Esophagus (tissue), 2 donors: ENCODE data around the gene EGFL6. TPM values are rescaled to one million over a fixed set of nuclear protein-coding genes. Genes with fewer than 3 reads are reported as not detected.
"Not testable (repeated sequence)": the region's sequence is repeated elsewhere in the genome, so short reads cannot be mapped to it uniquely, and the experiment has no call there.

Source experiments
- H3K27ac ChIP-seq, 2 donors: one replicate each; pipeline ENCODE4 v1.5.1; 2013; ENCODE audit warnings: low read depth in 2 of 2, mild to moderate bottlenecking in 2 of 2, inconsistent platforms in 1 of 2, low read length in 1 of 2, moderate library complexity in 1 of 2
- H3K27me3 ChIP-seq, 2 donors: one replicate each; pipeline ENCODE4 v1.6.1; 2013; ENCODE audit warnings: low read length in 2 of 2, control low read depth in 1 of 2, mild to moderate bottlenecking in 1 of 2; ENCODE audit not compliant: insufficient read depth in 2 of 2, control insufficient read depth in 1 of 2
- H3K36me3 ChIP-seq, 2 donors: one replicate each; pipeline ENCODE4 v1.6.1; 2013; ENCODE audit warnings: low read length in 1 of 2; ENCODE audit not compliant: control insufficient read depth in 2 of 2, insufficient read depth in 2 of 2
- H3K4me1 ChIP-seq, 2 donors: one replicate each; pipeline ENCODE4 v1.6.1; 2013; ENCODE audit warnings: low read length in 1 of 2; ENCODE audit not compliant: control insufficient read depth in 2 of 2, insufficient read depth in 2 of 2
- H3K4me3 ChIP-seq, 2 donors: one replicate each; pipeline ENCODE4 v1.5.1; 2013; ENCODE audit warnings: low read length in 2 of 2, mild to moderate bottlenecking in 2 of 2, low read depth in 1 of 2, moderate library complexity in 1 of 2
- H3K9me3 ChIP-seq, 2 donors: one replicate each; pipeline ENCODE4 v1.6.1; 2013; ENCODE audit warnings: mild to moderate bottlenecking in 2 of 2, low read depth in 1 of 2, low read length in 1 of 2, moderate library complexity in 1 of 2; ENCODE audit not compliant: control insufficient read depth in 2 of 2, insufficient read depth in 1 of 2
- WGBS, 2 donors: extraction: QIAGEN DNeasy Blood & Tissue Kit; methylation state at CpG; one replicate each; pipeline ENCODE4 v1.1.7; 2013; 5-methylcytosine and 5-hydroxymethylcytosine counted together
- polyA plus RNA-seq, 2 donors: library from polyadenylated mRNA; stranded (reverse); fragments of 200-250 nt; gene quantifications; one replicate each; pipeline ENCODE4 v1.2.3, GENCODE V29; 2013
- donor health status: healthy with polysubstance abuse.
- donor health status: Bipolar disorder and iron deficiency.

Gene EGFL6
- polyA plus RNA-seq, 2 donors: 3.0 to 3.1 TPM

GRCh38 chrX:13673016-13673415 is 103.6 kb downstream of the EGFL6 start:
- Histone ChIP-seq H3K27ac (no peak overlapping the region), H3K4me1 (no peaks in the 10 kb centered on the region), H3K4me3 (no peak overlapping the region), H3K9me3 (no peaks in the 10 kb centered on the region), H3K27me3 (peaks cover 0 to 5% of the 10 kb centered on the region in 2 donors), H3K36me3 (no peaks in the 10 kb centered on the region)

GRCh38 chrX:13676885-13677284 is 107.5 kb downstream of the EGFL6 start:
- no peaks in the 10 kb centered on the region for H3K4me1 ChIP-seq
- no peak overlapping the region for H3K4me3 ChIP-seq
- H3K27me3 ChIP-seq: no peaks in the 10 kb centered on the region
- no peaks in the 10 kb centered on the region for H3K36me3 ChIP-seq
- no peaks in the 10 kb centered on the region for H3K9me3 ChIP-seq
- no peak overlapping the region for H3K27ac ChIP-seq

- H3K36me3 ChIP-seq, H3K27ac ChIP-seq, H3K4me3 ChIP-seq, H3K9me3 ChIP-seq, H3K27me3 ChIP-seq, H3K4me1 ChIP-seq: not testable (repeated sequence)
- WGBS, 2 donors: 88 to 97% methylated on average over 3 to 4 of the region's 4 CpGs
These were observed 110.3 kb downstream of the EGFL6 start for GRCh38 chrX:13679700-13680099.

GRCh38 chrX:13681595-13681994 is 112.2 kb downstream of the EGFL6 start:
- H3K9me3 ChIP-seq: no peaks in the 10 kb centered on the region
- no peaks in the 10 kb centered on the region for H3K4me1 ChIP-seq
- 80 to 90% methylated on average over 7 of the region's 7 CpGs for WGBS, 2 donors
- H3K36me3 ChIP-seq: no peaks in the 10 kb centered on the region
- H3K27ac ChIP-seq: no peak overlapping the region
- no peak overlapping the region for H3K4me3 ChIP-seq
- no peaks in the 10 kb centered on the region for H3K27me3 ChIP-seq

Other genes starting within 250 kb of the EGFL6 start
- gene ATXN3L, start 249.5 kb upstream of the EGFL6 start, polyA plus RNA-seq: not detected
- 1 to 10 TPM in 1 of 2 donors, under 1 TPM in 1; 0.85 to 1.2 TPM for gene TCEANC, start 83.5 kb downstream of the EGFL6 start, polyA plus RNA-seq
- 10 to 100 TPM; 23.8 to 24.7 TPM for gene RAB9A, start 119.5 kb downstream of the EGFL6 start, polyA plus RNA-seq
- 1 to 10 TPM; 6.1 to 6.6 TPM for gene TRAPPC2, start 165.0 kb downstream of the EGFL6 start, polyA plus RNA-seq
- gene OFD1, start 165.1 kb downstream of the EGFL6 start, polyA plus RNA-seq: 10 to 100 TPM; 19.5 to 47.6 TPM
- gene GPM6B, start 247.5 kb downstream of the EGFL6 start, polyA plus RNA-seq: 1 to 10 TPM; 1.1 to 3.1 TPM